Heart right ventricle (tissue), 16 donors: ENCODE measurements around the gene AVPR1B. TPM values are rescaled to one million over a fixed set of nuclear protein-coding genes. Genes with fewer than 3 reads are reported as not detected.

Source experiments
- ATAC-seq, 8 donors: fragments of 200-7000 bp; cut with Tn5 transposase; one replicate each; pipeline ENCODE4 v1.9.1; 2020; ENCODE audit warnings: mild to moderate bottlenecking in 8 of 8, moderate library complexity in 8 of 8, moderate number of reproducible peaks in 1 of 8
- DNase-seq, 2 donors: peaks; one replicate each; pipeline ENCODE4 v3.0.0-alpha.2; 2020
- H3K27ac ChIP-seq, 10 donors: fragments of 200-600 bp; sonication (generic) in 2 of 10; one replicate each; pipeline versions ENCODE4 v1.5.0 to v1.8.0; 2020 to 2022; ENCODE audit warnings: mild to moderate bottlenecking in 3 of 10
- H3K27me3 ChIP-seq, 7 donors: fragments of 200-600 bp; one replicate each; pipeline ENCODE4 v1.8.0; 2021 to 2022; ENCODE audit warnings: mild to moderate bottlenecking in 2 of 7
- H3K36me3 ChIP-seq, 9 donors: fragments of 200-600 bp; sonication (generic) in 1 of 9; one replicate each; pipeline versions ENCODE4 v1.5.0 to v1.8.0; 2020 to 2022; ENCODE audit warnings: mild to moderate bottlenecking in 2 of 9
- H3K4me1 ChIP-seq, 9 donors: fragments of 200-600 bp; sonication (generic) in 1 of 9; one replicate each; pipeline versions ENCODE4 v1.5.0 to v1.8.0; 2020 to 2022; ENCODE audit warnings: mild to moderate bottlenecking in 4 of 9
- H3K4me3 ChIP-seq, 10 donors: fragments of 200-600 bp; sonication (generic) in 2 of 10; one replicate each; pipeline versions ENCODE4 v1.5.0 to v1.8.0; 2020 to 2022; ENCODE audit warnings: mild to moderate bottlenecking in 7 of 10, moderate library complexity in 2 of 10
- H3K9me3 ChIP-seq, 11 donors: fragments of 200-600 bp in 10 of 11; sonication (generic) in 2 of 11; one replicate each; pipeline versions ENCODE4 v1.5.0 to v1.8.0; 2013 to 2022; ENCODE audit warnings: mild to moderate bottlenecking in 2 of 11, control low read depth in 1 of 11, moderate library complexity in 1 of 11
- WGBS, 2 donors: extraction: QIAGEN DNeasy Blood & Tissue Kit; methylation state at CpG; one replicate each; pipeline ENCODE4 v1.1.7; 2013; ENCODE audit warnings: inconsistent platforms in 1 of 2; 5-methylcytosine and 5-hydroxymethylcytosine counted together
- intact Hi-C, 10 donors: fragments of 100-400 bp; cut with DNase I; formaldehyde crosslinking; loops; one replicate each; pipeline versions ENCODE4 v1.11.1 to v1.14.2; 2022
- polyA plus RNA-seq, 2 donors: library from polyadenylated mRNA; stranded (reverse); fragments of 200-250 nt; gene quantifications; one replicate each; pipeline ENCODE4 v1.2.3, GENCODE V29; 2013
- total RNA-seq, 10 donors: library from RNA; stranded (reverse); fragmentation: NEBNext Ultra II Directional in 3 of 10; extraction: Animal tissue kit (Norgen Biotek cat#: 25700) in 3 of 10; gene quantifications; one replicate each; pipeline versions ENCODE4 v1.2.1 to v1.2.4, GENCODE V29; 2021 to 2023
- TF ChIP-seq, protein P1 (sequence below), 9 donors: fragments of 200-600 bp; sonication (generic) in 2 of 9; IDR thresholded peaks; one replicate each; pipeline versions ENCODE4 v1.5.0 to v1.8.0; 2021 to 2022; ENCODE audit warnings: antibody characterized with exemption in 9 of 9, mild to moderate bottlenecking in 5 of 9, moderate library complexity in 1 of 9
- donor health status: Arrhythmogenic right ventricular cardiomyopathy.
- donor health status: ischemic (EF 13 %, LVEDD 7.1; RV severe dilation, severe dysfunction).
- donor health status: healthy with polysubstance abuse.
- donor health status: DM: no; HTN: yes; CAD: no.
- donor health status: DM: no; HTN: no; CAD: no.
- donor health status: ischemic (EF 25% LVEDD 6.9; RV normal size, moderate dysfunction).
- donor health status: ischemic (EF 25% LVEDD 5.7; RV mildly dilated, moderate dysfunction).
- donor health status: healthy.
- donor health status: DM: yes; HTN: yes; CAD: no.
- donor health status: Ischemic cardiomyopathy.
- donor health status: ischemic (EF 35%, LVEDD 5.7; RV mildly dilated, moderate dysfunction).
- donor health status: nonischemic (EF 11% LVEDD 7.7; RV severe dilation, severe dysfunction).
- donor health status: DM: yes; HTN: yes; CAD: no.
- donor health status: PGD.
- donor health status: ischemic (EF 29% LVEDD 5.4; RV normal size, mild dysfunction).
- donor health status: nonischemic (EF 23%, LVEDD 6.1; RV moderate dilation, normal function).

Gene AVPR1B
- total and polyA plus RNA-seq, 12 donors = not detected

DNA sequence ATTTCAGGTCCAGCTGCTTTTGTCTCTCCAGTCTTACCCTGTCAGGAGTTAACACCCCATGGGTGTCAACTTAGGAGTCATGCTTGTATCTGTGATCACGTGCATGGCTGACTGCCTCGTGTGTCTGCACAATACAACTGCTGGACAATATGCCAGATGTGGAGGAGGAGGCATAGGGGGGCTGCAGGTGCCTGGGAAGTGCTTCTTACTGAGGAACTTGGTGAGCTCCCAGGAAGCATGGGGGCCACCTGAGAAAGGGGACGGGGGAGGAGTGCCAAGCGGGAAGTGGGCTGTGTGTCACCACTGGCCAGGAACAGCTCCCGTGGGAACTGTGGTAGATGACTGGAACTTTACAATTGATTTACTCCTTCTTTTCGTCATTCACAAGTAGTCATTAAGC is 54.7 kb downstream of the AVPR1B start:
- DNase-seq (no peak), ATAC-seq (peak in 6 of 8 donors; percentile 53 to 70 (median 57))
- 33 to 53% methylated on average over 6 of the region's 6 CpGs for WGBS, 2 donors
- no peak overlapping the region for H3K4me3 ChIP-seq
- TF ChIP-seq, protein P1, sequence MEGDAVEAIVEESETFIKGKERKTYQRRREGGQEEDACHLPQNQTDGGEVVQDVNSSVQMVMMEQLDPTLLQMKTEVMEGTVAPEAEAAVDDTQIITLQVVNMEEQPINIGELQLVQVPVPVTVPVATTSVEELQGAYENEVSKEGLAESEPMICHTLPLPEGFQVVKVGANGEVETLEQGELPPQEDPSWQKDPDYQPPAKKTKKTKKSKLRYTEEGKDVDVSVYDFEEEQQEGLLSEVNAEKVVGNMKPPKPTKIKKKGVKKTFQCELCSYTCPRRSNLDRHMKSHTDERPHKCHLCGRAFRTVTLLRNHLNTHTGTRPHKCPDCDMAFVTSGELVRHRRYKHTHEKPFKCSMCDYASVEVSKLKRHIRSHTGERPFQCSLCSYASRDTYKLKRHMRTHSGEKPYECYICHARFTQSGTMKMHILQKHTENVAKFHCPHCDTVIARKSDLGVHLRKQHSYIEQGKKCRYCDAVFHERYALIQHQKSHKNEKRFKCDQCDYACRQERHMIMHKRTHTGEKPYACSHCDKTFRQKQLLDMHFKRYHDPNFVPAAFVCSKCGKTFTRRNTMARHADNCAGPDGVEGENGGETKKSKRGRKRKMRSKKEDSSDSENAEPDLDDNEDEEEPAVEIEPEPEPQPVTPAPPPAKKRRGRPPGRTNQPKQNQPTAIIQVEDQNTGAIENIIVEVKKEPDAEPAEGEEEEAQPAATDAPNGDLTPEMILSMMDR (IDR thresholded peaks at IDR 0.05) = no peak
- H3K27ac ChIP-seq = no peak overlapping the region
- H3K9me3 ChIP-seq = no peaks in the 10 kb centered on the region
- peaks cover 0 to 13% (median 8%) of the 10 kb centered on the region in 9 donors for H3K4me1 ChIP-seq
- no peaks in the 10 kb centered on the region for H3K36me3 ChIP-seq
- intact Hi-C loops = no loop called here
- H3K27me3 ChIP-seq = no peaks in the 10 kb centered on the region

DNA sequence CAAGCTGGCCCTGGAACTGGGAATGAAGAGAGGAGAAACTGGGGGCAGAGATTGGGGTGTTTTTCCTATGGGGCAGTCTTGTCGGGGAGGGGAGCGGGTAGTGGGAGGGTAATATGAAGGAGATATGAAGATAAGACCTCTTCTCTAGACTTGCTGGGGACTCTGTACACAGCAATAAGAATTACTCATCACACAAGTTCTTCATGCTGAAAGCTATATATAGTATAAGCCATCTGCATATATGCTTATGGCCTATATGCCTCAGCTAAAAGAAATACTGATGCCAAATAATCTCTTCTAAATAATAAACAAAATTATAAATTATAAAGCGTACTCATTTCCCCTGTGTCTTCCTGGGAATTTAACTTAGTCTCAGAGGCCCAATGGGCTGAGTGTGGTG is 56.3 kb downstream of the AVPR1B start:
- Histone ChIP-seq H3K4me3 (no peak overlapping the region), H3K36me3 (no peaks in the 10 kb centered on the region), H3K9me3 (no peaks in the 10 kb centered on the region), H3K4me1 (peaks cover 0 to under 1% (median 0%) of the 10 kb centered on the region in 9 donors), H3K27me3 (no peaks in the 10 kb centered on the region), H3K27ac (no peak overlapping the region)
- WGBS, 2 donors = 88 to 92% methylated on average over 3 of the region's 3 CpGs
- TF ChIP-seq, protein P1 (IDR thresholded peaks at IDR 0.05) = no peak
- no peak for DNase-seq
- ATAC-seq = no peak
- intact Hi-C loops = no loop called here

Other genes starting within 250 kb of the AVPR1B start
- 10 to 100 TPM in 8 of 10 donors, 1 to 10 TPM in 2; 8.4 to 41.1 (median 14.4) TPM for gene SLC26A9, start 173.9 kb downstream of the AVPR1B start, total RNA-seq
- 10 to 100 TPM in 1 of 2 donors, 1 to 10 TPM in 1; 3.3 to 10.7 TPM for gene SLC26A9, start 173.9 kb downstream of the AVPR1B start, polyA plus RNA-seq
- 1 to 10 TPM in 8 of 10 donors, under 1 TPM in 2; 0.49 to 4.0 (median 1.4) TPM for gene RAB7B, start 114.0 kb downstream of the AVPR1B start, total RNA-seq
- gene RAB7B, start 114.0 kb downstream of the AVPR1B start, polyA plus RNA-seq = 1 to 10 TPM in 1 of 2 donors, under 1 TPM in 1; 0.74 to 1.1 TPM
- not detected for gene CTSE, start 93.5 kb downstream of the AVPR1B start, total RNA-seq
- gene CTSE, start 93.5 kb downstream of the AVPR1B start, polyA plus RNA-seq = under 1 TPM in 1 of 2 donors, not detected in 1; 0.01 TPM
- gene RHEX, start 64.2 kb downstream of the AVPR1B start, total RNA-seq = 1 to 10 TPM in 1 of 10 donors, not detected in 9; 1.2 TPM
- under 1 TPM in 1 of 2 donors, not detected in 1; 0.22 TPM for gene RHEX, start 64.2 kb downstream of the AVPR1B start, polyA plus RNA-seq
- 1 to 10 TPM in 5 of 10 donors, under 1 TPM in 2, not detected in 3; 0.38 to 2.9 (median 1.5) TPM for gene FAM72A, start 85.5 kb upstream of the AVPR1B start, total RNA-seq
- 1 to 10 TPM in 1 of 2 donors, under 1 TPM in 1; 0.88 to 1.3 TPM for gene FAM72A, start 85.5 kb upstream of the AVPR1B start, polyA plus RNA-seq
- 10 to 100 TPM; 10.4 to 24.1 (median 15.5) TPM for gene SRGAP2, start 86.2 kb upstream of the AVPR1B start, total RNA-seq
- 10 to 100 TPM in 1 of 2 donors, 1 to 10 TPM in 1; 7.6 to 13.2 TPM for gene SRGAP2, start 86.2 kb upstream of the AVPR1B start, polyA plus RNA-seq